Mononuclear cell (primary cell): ENCODE measurements around the gene SLC25A31. TPM values are rescaled to one million over a fixed set of nuclear protein-coding genes. Genes with fewer than 3 reads are reported as not detected.

Experiments
- H3K27me3 ChIP-seq: 2 replicates; pipeline ENCODE4 v1.6.0; 2011; ENCODE audit warnings: low read length, control low read depth; ENCODE audit not compliant: insufficient read depth
- H3K4me1 ChIP-seq: 2 replicates; pipeline ENCODE4 v1.5.1; 2011; ENCODE audit warnings: mild to moderate bottlenecking, low read length, control low read depth; ENCODE audit not compliant: insufficient read depth
- H3K4me3 ChIP-seq: 2 replicates; pipeline ENCODE4 v1.5.1; 2011; ENCODE audit warnings: mild to moderate bottlenecking, low read length, moderate library complexity
- H3K9me3 ChIP-seq: 2 replicates; pipeline ENCODE4 v1.5.1; 2011; ENCODE audit warnings: low read depth, mild to moderate bottlenecking, control low read depth, low read length
- total RNA-seq: library from RNA; depleted of rRNA; stranded (reverse); fragments of >200 nt; gene quantifications from one replicate; pipeline ENCODE4 v1.2.3, GENCODE V29; 2012

SLC25A31 gene
- not detected for total RNA-seq

GRCh38 chr4:127730142-127730913 is at the start of gene SLC25A31:
Gene SLC25A31 (plus strand): TSS chr4:127730400. CDS start chr4:127730546, 146 bp downstream.
- Histone ChIP-seq H3K4me1 (no peaks in the 10 kb centered on the region), H3K9me3 (no peaks in the 10 kb centered on the region), H3K27me3 (no peaks in the 10 kb centered on the region), H3K4me3 (no peak within 1 kb of the TSS)

GRCh38 chr4:127685292-127685691 is 44.9 kb upstream of the SLC25A31 start:
- Histone ChIP-seq H3K27me3 (no peaks in the 10 kb centered on the region), H3K4me3 (no peak overlapping the region), H3K4me1 (no peaks in the 10 kb centered on the region), H3K9me3 (no peaks in the 10 kb centered on the region)

DNA sequence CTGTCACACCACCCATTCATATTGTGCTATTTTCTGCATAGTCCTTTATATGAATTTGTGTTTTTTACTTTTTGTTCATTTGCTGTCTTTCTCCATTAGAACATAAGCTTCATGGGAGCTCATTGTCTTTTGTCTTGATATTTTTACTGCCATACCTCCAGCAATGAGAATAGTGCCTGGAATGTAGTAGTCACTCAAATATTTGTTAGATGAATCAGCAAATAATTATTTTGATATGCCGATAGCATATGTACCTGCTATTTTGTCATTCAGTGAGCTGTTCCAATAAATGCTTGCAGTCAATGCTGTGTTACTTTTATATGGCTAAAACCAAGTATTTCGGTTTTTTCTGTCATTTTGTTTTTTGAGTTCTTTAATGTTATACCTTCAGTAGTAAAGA is 43.5 kb upstream of the SLC25A31 start:
- no peaks in the 10 kb centered on the region for H3K4me1 ChIP-seq
- no peak overlapping the region for H3K4me3 ChIP-seq
- no peaks in the 10 kb centered on the region for H3K9me3 ChIP-seq
- H3K27me3 ChIP-seq, result no peaks in the 10 kb centered on the region

GRCh38 chr4:127687580-127687979 is 42.6 kb upstream of the SLC25A31 start:
- Histone ChIP-seq H3K9me3 (no peaks in the 10 kb centered on the region), H3K27me3 (no peaks in the 10 kb centered on the region), H3K4me3 (no peak overlapping the region), H3K4me1 (no peaks in the 10 kb centered on the region)

DNA sequence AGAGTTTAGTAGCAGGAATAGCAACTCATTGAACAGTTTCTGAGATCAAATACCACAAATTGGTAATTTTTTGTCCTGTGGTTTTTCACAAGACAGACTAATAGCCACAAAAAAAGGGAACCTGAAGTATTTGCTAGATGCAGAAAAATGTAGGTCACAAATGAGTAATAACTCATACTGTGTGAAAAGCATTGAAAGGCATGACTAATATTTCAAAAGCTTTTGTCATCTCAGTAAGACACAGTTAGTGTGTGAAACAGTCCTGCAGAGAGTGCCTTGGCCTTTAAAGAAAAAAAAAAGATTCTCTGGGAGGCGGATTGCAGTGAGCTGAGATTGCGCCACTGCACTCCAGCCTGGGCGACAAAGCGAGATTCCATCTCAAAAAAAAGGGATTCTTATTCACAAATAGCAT is 31.4 kb upstream of the SLC25A31 start:
- Histone ChIP-seq H3K4me1 (no peaks in the 10 kb centered on the region), H3K4me3 (no peak overlapping the region), H3K9me3 (no peaks in the 10 kb centered on the region), H3K27me3 (no peaks in the 10 kb centered on the region)

DNA sequence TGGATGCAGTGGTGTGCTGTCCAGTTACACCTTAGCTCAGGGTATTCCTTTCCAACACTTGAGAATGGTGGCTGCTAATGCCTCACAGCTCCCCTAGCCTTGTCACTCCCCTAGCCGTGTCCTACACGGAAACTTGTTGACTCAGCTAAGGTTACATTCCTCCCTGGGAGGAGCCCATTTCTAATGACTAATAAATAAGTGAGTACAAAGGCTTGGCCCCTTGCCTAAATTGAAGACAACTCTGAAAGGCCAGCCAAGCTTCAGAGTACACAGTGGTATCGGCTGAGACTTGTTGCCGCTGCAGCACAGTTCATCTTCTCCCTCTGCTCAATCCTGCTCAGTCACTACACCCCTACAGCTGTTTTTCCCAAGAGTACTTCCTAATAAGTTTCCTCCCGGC is 21.2 kb upstream of the SLC25A31 start:
- Histone ChIP-seq H3K9me3 (no peaks in the 10 kb centered on the region), H3K4me1 (no peaks in the 10 kb centered on the region), H3K27me3 (no peaks in the 10 kb centered on the region), H3K4me3 (no peak overlapping the region)

DNA sequence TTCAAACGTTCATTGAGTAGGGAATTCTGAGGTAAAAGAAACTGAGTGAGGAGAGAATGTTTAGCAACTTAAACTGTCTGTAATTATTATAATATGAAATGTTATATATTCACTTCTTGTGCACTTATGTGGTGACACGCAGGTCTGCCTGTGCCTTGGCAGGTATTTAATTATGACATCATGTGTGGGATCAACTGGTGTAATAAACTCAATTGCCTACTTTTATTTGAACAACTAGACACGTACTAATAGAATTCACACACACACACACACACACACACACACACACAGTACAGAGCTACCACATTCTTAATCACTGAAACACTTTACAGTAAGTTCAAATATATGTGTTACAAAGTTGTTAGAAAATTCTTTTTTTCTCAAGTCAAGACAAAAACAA is 20.7 kb upstream of the SLC25A31 start:
- Histone ChIP-seq H3K9me3 (no peaks in the 10 kb centered on the region), H3K4me1 (no peaks in the 10 kb centered on the region), H3K27me3 (no peaks in the 10 kb centered on the region), H3K4me3 (no peak overlapping the region)

DNA sequence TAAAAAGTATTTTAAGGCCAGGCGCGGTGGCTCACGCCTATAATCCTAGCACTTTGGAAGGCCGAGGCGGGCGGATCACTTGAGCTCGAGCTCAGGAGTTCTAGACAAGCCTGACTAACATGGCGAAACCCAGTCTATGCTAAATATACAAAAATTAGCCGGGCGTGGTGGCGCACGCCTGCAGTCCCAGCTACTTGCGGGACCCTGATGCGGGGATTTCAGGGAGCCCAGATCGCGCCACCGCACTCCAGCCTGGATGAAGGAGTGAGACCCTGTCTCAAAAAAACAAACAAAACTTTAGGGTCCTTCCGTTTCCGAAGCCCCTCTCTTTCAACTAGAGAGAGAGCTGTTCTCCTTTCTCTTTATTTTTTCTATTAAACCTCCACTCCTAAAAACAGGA is 1.2 kb downstream of the SLC25A31 start:
- H3K9me3 ChIP-seq, result no peaks in the 10 kb centered on the region

DNA sequence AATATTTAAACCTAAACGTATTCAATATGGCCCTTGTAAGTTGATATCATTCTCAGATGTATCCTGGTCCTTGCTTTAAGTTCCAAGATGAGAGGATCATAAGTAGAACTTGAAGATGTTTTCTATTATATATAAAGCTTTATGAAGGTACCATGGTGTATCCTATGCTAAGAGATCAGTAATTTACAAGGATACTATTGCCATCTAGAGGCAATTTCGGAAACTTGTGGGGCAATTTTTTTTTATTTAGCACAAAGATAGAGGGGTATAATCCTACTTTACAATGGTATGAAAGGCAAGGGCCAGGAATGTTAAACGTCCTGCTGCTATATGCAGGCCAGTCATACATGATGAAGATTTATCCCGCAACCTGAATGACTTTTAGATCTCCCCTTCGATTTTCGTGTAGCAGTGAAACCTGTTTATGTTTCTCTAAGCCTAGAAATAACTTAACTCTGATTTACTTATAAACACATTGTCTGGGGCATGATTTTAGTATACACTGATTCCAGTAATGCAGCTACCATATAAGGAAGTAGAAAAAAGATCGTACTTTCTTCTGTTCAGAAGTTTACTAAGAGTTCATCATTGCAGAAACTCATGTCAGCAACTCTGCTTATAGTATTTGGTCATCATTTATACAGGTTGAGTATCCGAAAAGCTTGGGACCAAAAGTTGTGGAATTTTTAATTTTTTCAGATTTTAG is 2.6 kb downstream of the SLC25A31 start:
- Histone ChIP-seq H3K9me3 (no peaks in the 10 kb centered on the region), H3K27me3 (no peaks in the 10 kb centered on the region), H3K4me3 (no peak overlapping the region), H3K4me1 (no peaks in the 10 kb centered on the region)

More for the DNA sequence above, 1.2 kb downstream of the SLC25A31 start:
- no peaks in the 10 kb centered on the region for H3K27me3 ChIP-seq
- no peaks in the 10 kb centered on the region for H3K4me1 ChIP-seq
- H3K4me3 ChIP-seq, result no peak overlapping the region

DNA sequence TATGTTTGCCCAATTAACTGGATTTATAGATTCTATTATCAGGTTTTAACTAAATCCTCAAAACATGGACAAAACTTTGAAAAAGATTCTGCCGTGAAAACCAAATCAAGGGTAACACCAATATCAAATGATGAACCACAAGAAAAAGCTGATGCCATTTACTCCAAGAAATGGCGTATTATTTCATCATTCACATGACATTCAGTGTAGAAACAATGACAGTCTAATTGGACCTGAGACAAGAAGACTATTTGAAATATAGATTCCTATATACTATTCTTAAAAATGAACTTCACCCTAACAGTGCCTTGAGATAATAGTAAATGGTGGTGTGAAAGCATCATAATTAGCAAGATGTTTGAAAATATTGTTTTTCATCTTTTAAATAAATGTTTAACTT is 4.8 kb downstream of the SLC25A31 start:
- Histone ChIP-seq H3K4me1 (no peaks in the 10 kb centered on the region), H3K9me3 (no peaks in the 10 kb centered on the region), H3K27me3 (no peaks in the 10 kb centered on the region), H3K4me3 (no peak overlapping the region)

- H3K27me3 ChIP-seq, result no peaks in the 10 kb centered on the region
- no peaks in the 10 kb centered on the region for H3K9me3 ChIP-seq
- H3K4me1 ChIP-seq, result no peaks in the 10 kb centered on the region
- no peak overlapping the region for H3K4me3 ChIP-seq
Observed at GRCh38 chr4:127737295-127737694, 7.1 kb downstream of the SLC25A31 start.

- H3K4me1 ChIP-seq, result no peaks in the 10 kb centered on the region
- H3K9me3 ChIP-seq, result no peaks in the 10 kb centered on the region
- no peak overlapping the region for H3K4me3 ChIP-seq
- no peaks in the 10 kb centered on the region for H3K27me3 ChIP-seq
Observed at GRCh38 chr4:127741247-127741646, 11.0 kb downstream of the SLC25A31 start.

- no peaks in the 10 kb centered on the region for H3K27me3 ChIP-seq
- peaks cover 20% of the 10 kb centered on the region for H3K9me3 ChIP-seq
- no peak overlapping the region for H3K4me3 ChIP-seq
- no peaks in the 10 kb centered on the region for H3K4me1 ChIP-seq
Observed at GRCh38 chr4:127747883-127748282, 17.7 kb downstream of the SLC25A31 start.

GRCh38 chr4:127748957-127749356 is 18.8 kb downstream of the SLC25A31 start:
- H3K4me1 ChIP-seq, result no peaks in the 10 kb centered on the region
- H3K9me3 ChIP-seq, result peaks cover 27% of the 10 kb centered on the region
- H3K4me3 ChIP-seq, result no peak overlapping the region
- no peaks in the 10 kb centered on the region for H3K27me3 ChIP-seq

DNA sequence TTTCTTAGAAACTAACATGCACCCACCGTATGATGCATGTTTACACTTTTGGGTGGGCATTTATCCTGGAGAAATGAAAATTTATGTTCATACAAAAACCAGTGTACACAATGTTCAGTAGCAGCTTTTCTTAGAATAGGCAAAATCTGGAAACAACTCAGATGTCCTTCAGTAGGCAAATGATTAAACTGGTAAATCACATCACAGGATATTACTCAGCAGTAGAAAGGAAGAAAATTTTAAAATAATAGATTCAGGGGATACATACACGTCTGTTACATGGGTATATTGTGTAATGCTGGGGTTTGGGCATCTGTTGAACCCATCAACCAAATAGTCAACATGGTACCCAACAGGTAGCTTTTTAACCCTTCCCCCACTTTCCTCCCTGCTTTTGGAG is 26.7 kb downstream of the SLC25A31 start:
- no peak overlapping the region for H3K4me3 ChIP-seq
- peaks cover 6% of the 10 kb centered on the region for H3K9me3 ChIP-seq
- no peaks in the 10 kb centered on the region for H3K4me1 ChIP-seq
- H3K27me3 ChIP-seq, result no peaks in the 10 kb centered on the region
